Measurements from ENCODE around the gene POLG2.
"Not testable (repeated sequence)": the region's sequence is repeated elsewhere in the genome, so short reads cannot be mapped to it uniquely, and the experiment has no call there.

The POLG2 gene

GRCh38 chr17:64448665-64449512 lies 48.0 kb downstream of the POLG2 start, which contains the start of gene MILR1:
MILR1 (plus strand) TSS chr17:64449115; CDS start chr17:64449169, 54 bp downstream.
- peaks cover 6 to 7% of the 10 kb centered on the region in 2 donors for H3K4me1 ChIP-seq (ENCODE audit: control insufficient read depth in 1 of 2, insufficient read depth in 2 of 2, low read length in 2 of 2)
- H3K27ac ChIP-seq (ENCODE audit: low read depth, low read length), result peak within 1 kb of the TSS; percentile 44
- no peak within 1 kb of the TSS for H3K9ac ChIP-seq (ENCODE audit: low read depth in 1 of 2, low read length in 2 of 2)
- H3K36me3 ChIP-seq (ENCODE audit: control insufficient read depth in 1 of 2, insufficient read depth in 2 of 2, low read length in 2 of 2), result no peaks in the 10 kb centered on the region
- no peaks in the 10 kb centered on the region for H3K27me3 ChIP-seq (ENCODE audit: control insufficient read depth in 1 of 2, insufficient read depth in 2 of 2, low read length in 2 of 2)
- no peaks in the 10 kb centered on the region for H3K9me3 ChIP-seq (ENCODE audit: control insufficient read depth in 1 of 2, low read length in 2 of 2)
- peak within 1 kb of the TSS; percentile 36 to 48 for H3K4me3 ChIP-seq (ENCODE audit: low read depth in 1 of 2, low read length in 2 of 2)

- H3K4me1 ChIP-seq (ENCODE audit: control insufficient read depth in 1 of 2, insufficient read depth in 2 of 2, low read length in 2 of 2), result peaks cover 6 to 7% of the 10 kb centered on the region in 2 donors
- no peak overlapping the region for H3K27ac ChIP-seq (ENCODE audit: low read depth, low read length)
- no peaks in the 10 kb centered on the region for H3K9me3 ChIP-seq (ENCODE audit: control insufficient read depth in 1 of 2, low read length in 2 of 2)
- no peaks in the 10 kb centered on the region for H3K36me3 ChIP-seq (ENCODE audit: control insufficient read depth in 1 of 2, insufficient read depth in 2 of 2, low read length in 2 of 2)
- no peaks in the 10 kb centered on the region for H3K27me3 ChIP-seq (ENCODE audit: control insufficient read depth in 1 of 2, insufficient read depth in 2 of 2, low read length in 2 of 2)
- H3K4me3 ChIP-seq (ENCODE audit: low read depth in 1 of 2, low read length in 2 of 2), result no peak overlapping the region
- no peak overlapping the region for H3K9ac ChIP-seq (ENCODE audit: low read depth in 1 of 2, low read length in 2 of 2)
Measured at GRCh38 chr17:64447526-64447925, 49.3 kb downstream of the POLG2 start.

GRCh38 chr17:64443086-64443760 lies 53.6 kb downstream of the POLG2 start:
- Histone ChIP-seq H3K9ac (ENCODE audit: low read depth in 1 of 2, low read length in 2 of 2) (no peak overlapping the region), H3K4me1 (ENCODE audit: control insufficient read depth in 1 of 2, insufficient read depth in 2 of 2, low read length in 2 of 2) (peaks cover 0 to 3% of the 10 kb centered on the region in 2 donors), H3K9me3 (ENCODE audit: control insufficient read depth in 1 of 2, low read length in 2 of 2) (peaks cover 2 to 3% of the 10 kb centered on the region in 2 donors), H3K27me3 (ENCODE audit: control insufficient read depth in 1 of 2, insufficient read depth in 2 of 2, low read length in 2 of 2) (no peaks in the 10 kb centered on the region), H3K27ac (ENCODE audit: low read depth, low read length) (no peak overlapping the region), H3K36me3 (ENCODE audit: control insufficient read depth in 1 of 2, insufficient read depth in 2 of 2, low read length in 2 of 2) (no peaks in the 10 kb centered on the region), H3K4me3 (ENCODE audit: low read depth in 1 of 2, low read length in 2 of 2) (no peak overlapping the region)

- no peaks in the 10 kb centered on the region for H3K27me3 ChIP-seq (ENCODE audit: control insufficient read depth in 1 of 2, insufficient read depth in 2 of 2, low read length in 2 of 2)
- no peak overlapping the region for H3K4me3 ChIP-seq (ENCODE audit: low read depth in 1 of 2, low read length in 2 of 2)
- no peak overlapping the region for H3K9ac ChIP-seq (ENCODE audit: low read depth in 1 of 2, low read length in 2 of 2)
- H3K9me3 ChIP-seq (ENCODE audit: control insufficient read depth in 1 of 2, low read length in 2 of 2), result peaks cover 8 to 10% of the 10 kb centered on the region in 2 donors
- H3K27ac ChIP-seq (ENCODE audit: low read depth, low read length), result no peak overlapping the region
- peaks cover 0 to 3% of the 10 kb centered on the region in 2 donors for H3K4me1 ChIP-seq (ENCODE audit: control insufficient read depth in 1 of 2, insufficient read depth in 2 of 2, low read length in 2 of 2)
- H3K36me3 ChIP-seq (ENCODE audit: control insufficient read depth in 1 of 2, insufficient read depth in 2 of 2, low read length in 2 of 2), result no peaks in the 10 kb centered on the region
Measured at GRCh38 chr17:64442541-64442971, 54.3 kb downstream of the POLG2 start.

- H3K27ac ChIP-seq (ENCODE audit: low read depth, low read length), result no peak overlapping the region
- peak overlapping the region in 1 of 2 donors; percentile 12 for H3K9ac ChIP-seq (ENCODE audit: low read depth in 1 of 2, low read length in 2 of 2)
- H3K4me1 ChIP-seq (ENCODE audit: control insufficient read depth in 1 of 2, insufficient read depth in 2 of 2, low read length in 2 of 2), result peaks cover 0 to 3% of the 10 kb centered on the region in 2 donors
- no peaks in the 10 kb centered on the region for H3K36me3 ChIP-seq (ENCODE audit: control insufficient read depth in 1 of 2, insufficient read depth in 2 of 2, low read length in 2 of 2)
- H3K9me3 ChIP-seq (ENCODE audit: control insufficient read depth in 1 of 2, low read length in 2 of 2), result peaks cover 14 to 16% of the 10 kb centered on the region in 2 donors
- no peaks in the 10 kb centered on the region for H3K27me3 ChIP-seq (ENCODE audit: control insufficient read depth in 1 of 2, insufficient read depth in 2 of 2, low read length in 2 of 2)
- no peak overlapping the region for H3K4me3 ChIP-seq (ENCODE audit: low read depth in 1 of 2, low read length in 2 of 2)
Measured at GRCh38 chr17:64441772-64442540, 54.9 kb downstream of the POLG2 start.

- no peak overlapping the region for H3K9ac ChIP-seq (ENCODE audit: low read depth in 1 of 2, low read length in 2 of 2)
- peaks cover 15 to 16% of the 10 kb centered on the region in 2 donors for H3K9me3 ChIP-seq (ENCODE audit: control insufficient read depth in 1 of 2, low read length in 2 of 2)
- no peak overlapping the region for H3K4me3 ChIP-seq (ENCODE audit: low read depth in 1 of 2, low read length in 2 of 2)
- no peaks in the 10 kb centered on the region for H3K27me3 ChIP-seq (ENCODE audit: control insufficient read depth in 1 of 2, insufficient read depth in 2 of 2, low read length in 2 of 2)
- H3K4me1 ChIP-seq (ENCODE audit: control insufficient read depth in 1 of 2, insufficient read depth in 2 of 2, low read length in 2 of 2), result peaks cover 0 to 3% of the 10 kb centered on the region in 2 donors
- H3K27ac ChIP-seq (ENCODE audit: low read depth, low read length), result no peak overlapping the region
- H3K36me3 ChIP-seq (ENCODE audit: control insufficient read depth in 1 of 2, insufficient read depth in 2 of 2, low read length in 2 of 2), result no peaks in the 10 kb centered on the region
Measured at GRCh38 chr17:64439956-64440355, 56.9 kb downstream of the POLG2 start.

- not testable (repeated sequence) for H3K27ac ChIP-seq (ENCODE audit: low read depth, low read length); H3K4me1 ChIP-seq (ENCODE audit: control insufficient read depth in 1 of 2, insufficient read depth in 2 of 2, low read length in 2 of 2); H3K27me3 ChIP-seq (ENCODE audit: control insufficient read depth in 1 of 2, insufficient read depth in 2 of 2, low read length in 2 of 2); H3K4me3 ChIP-seq (ENCODE audit: low read depth in 1 of 2, low read length in 2 of 2); H3K9ac ChIP-seq (ENCODE audit: low read depth in 1 of 2, low read length in 2 of 2); H3K36me3 ChIP-seq (ENCODE audit: control insufficient read depth in 1 of 2, insufficient read depth in 2 of 2, low read length in 2 of 2)
- peaks cover 15 to 16% of the 10 kb centered on the region in 2 donors for H3K9me3 ChIP-seq (ENCODE audit: control insufficient read depth in 1 of 2, low read length in 2 of 2)
Measured at GRCh38 chr17:64439521-64439920, 57.3 kb downstream of the POLG2 start.

GRCh38 chr17:64437944-64438525 lies 58.8 kb downstream of the POLG2 start:
- no peaks in the 10 kb centered on the region for H3K27me3 ChIP-seq (ENCODE audit: control insufficient read depth in 1 of 2, insufficient read depth in 2 of 2, low read length in 2 of 2)
- H3K4me3 ChIP-seq (ENCODE audit: low read depth in 1 of 2, low read length in 2 of 2), result no peak overlapping the region
- peaks cover 0 to 3% of the 10 kb centered on the region in 2 donors for H3K4me1 ChIP-seq (ENCODE audit: control insufficient read depth in 1 of 2, insufficient read depth in 2 of 2, low read length in 2 of 2)
- no peak overlapping the region for H3K27ac ChIP-seq (ENCODE audit: low read depth, low read length)
- H3K9ac ChIP-seq (ENCODE audit: low read depth in 1 of 2, low read length in 2 of 2), result no peak overlapping the region
- peaks cover 15 to 16% of the 10 kb centered on the region in 2 donors for H3K9me3 ChIP-seq (ENCODE audit: control insufficient read depth in 1 of 2, low read length in 2 of 2)
- no peaks in the 10 kb centered on the region for H3K36me3 ChIP-seq (ENCODE audit: control insufficient read depth in 1 of 2, insufficient read depth in 2 of 2, low read length in 2 of 2)

- Histone ChIP-seq H3K9ac (ENCODE audit: low read depth in 1 of 2, low read length in 2 of 2) (no peak overlapping the region), H3K36me3 (ENCODE audit: control insufficient read depth in 1 of 2, insufficient read depth in 2 of 2, low read length in 2 of 2) (no peaks in the 10 kb centered on the region), H3K27me3 (ENCODE audit: control insufficient read depth in 1 of 2, insufficient read depth in 2 of 2, low read length in 2 of 2) (no peaks in the 10 kb centered on the region), H3K27ac (ENCODE audit: low read depth, low read length) (no peak overlapping the region), H3K9me3 (ENCODE audit: control insufficient read depth in 1 of 2, low read length in 2 of 2) (no peaks in the 10 kb centered on the region), H3K4me1 (ENCODE audit: control insufficient read depth in 1 of 2, insufficient read depth in 2 of 2, low read length in 2 of 2) (no peaks in the 10 kb centered on the region), H3K4me3 (ENCODE audit: low read depth in 1 of 2, low read length in 2 of 2) (no peak overlapping the region)
Measured at GRCh38 chr17:64431534-64431933, 65.3 kb downstream of the POLG2 start.
